GM19025 (cell line): ENCODE results near the gene PTPN7.
"Not testable (repeated sequence)": the region's sequence is repeated elsewhere in the genome, so short reads cannot be mapped to it uniquely, and the experiment has no call there.

Experiments used
- ATAC-seq: cut with Tn5 transposase; IDR thresholded peaks from one replicate; pipeline ENCODE4 v1.9.1; 2021; ENCODE audit warnings: mild to moderate bottlenecking, low read depth, moderate library complexity; ENCODE audit not compliant: unreplicated experiment

Gene PTPN7

GRCh38 chr1:202189918-202190715 is 29.7 kb upstream of the PTPN7 start:
- no peak for ATAC-seq

DNA sequence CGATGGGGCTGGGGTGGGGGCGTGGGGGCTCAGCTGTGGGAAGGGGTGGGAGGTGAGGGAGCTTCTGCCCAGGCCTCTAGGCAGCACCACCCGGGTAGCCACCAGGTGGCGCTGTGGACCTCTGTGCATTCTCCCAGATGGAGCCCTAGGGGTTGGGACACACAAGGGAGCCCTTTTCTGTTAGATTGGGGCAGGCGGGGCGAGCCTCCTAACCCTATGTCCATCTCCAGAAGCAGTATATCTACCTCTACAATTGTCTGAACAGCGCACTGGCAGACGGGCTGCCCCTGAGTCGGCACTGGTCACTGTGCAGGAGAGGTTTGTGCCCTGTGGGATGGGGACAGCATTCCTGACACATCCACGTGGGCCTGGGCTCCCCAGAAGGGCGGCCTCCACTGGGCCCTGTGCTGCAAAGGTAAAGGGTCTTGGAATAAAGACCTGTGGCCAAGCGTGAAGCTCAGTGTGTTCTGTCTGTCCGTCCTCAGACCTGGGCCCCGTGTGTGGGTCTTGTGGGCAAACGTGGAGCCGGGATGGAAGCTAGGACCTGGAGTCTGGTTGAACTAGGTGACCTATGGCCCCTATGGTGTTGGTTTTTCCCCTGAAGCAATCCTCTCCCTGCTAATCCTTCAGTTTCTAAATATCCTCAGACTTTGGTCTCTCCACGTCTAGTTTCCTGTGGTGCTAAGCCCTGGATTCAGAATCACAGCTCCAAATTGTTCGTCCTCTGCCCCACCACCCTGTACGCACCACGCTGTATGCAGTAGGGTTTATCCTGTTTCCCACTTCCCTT is 28.8 kb upstream of the PTPN7 start:
- ATAC-seq, result no peak

DNA sequence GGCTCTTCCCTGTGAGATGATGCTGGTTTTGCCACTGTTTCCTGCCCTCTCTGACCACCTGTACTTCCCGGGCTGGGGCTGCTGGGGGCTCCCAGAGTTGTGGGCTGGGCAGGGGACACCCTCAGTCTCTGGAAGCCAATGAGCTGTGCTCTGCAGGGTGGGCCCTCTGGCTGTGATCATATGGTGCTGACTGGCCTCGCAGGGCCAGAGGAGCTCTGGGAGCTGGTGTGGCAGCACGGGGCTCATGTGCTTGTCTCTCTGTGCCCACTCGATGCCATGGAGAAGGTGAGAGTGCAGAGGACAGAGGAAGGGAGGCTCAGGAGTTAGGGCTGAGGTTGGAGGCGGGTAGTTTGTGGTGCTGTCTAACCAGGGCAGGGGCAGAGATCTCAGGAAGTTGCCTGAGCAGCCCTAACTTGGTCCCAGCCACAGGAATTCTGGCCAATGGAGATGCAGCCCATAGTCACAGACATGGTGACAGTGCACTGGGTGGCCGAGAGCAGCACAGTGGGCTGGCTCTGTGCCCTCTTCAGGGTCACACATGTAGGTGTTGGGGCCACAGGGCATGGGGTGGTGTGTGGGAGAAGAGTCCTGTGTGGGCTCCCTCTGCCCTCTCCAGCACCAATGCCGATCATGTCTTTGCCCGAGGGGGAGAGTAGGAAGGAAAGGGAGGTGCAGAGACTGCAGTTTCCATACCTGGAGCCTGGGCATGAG is 27.4 kb upstream of the PTPN7 start:
- no peak for ATAC-seq

- no peak for ATAC-seq
Measured at GRCh38 chr1:202187041-202187671, 26.8 kb upstream of the PTPN7 start.

- no peak for ATAC-seq
Measured at GRCh38 chr1:202186327-202186726, 25.9 kb upstream of the PTPN7 start.

DNA sequence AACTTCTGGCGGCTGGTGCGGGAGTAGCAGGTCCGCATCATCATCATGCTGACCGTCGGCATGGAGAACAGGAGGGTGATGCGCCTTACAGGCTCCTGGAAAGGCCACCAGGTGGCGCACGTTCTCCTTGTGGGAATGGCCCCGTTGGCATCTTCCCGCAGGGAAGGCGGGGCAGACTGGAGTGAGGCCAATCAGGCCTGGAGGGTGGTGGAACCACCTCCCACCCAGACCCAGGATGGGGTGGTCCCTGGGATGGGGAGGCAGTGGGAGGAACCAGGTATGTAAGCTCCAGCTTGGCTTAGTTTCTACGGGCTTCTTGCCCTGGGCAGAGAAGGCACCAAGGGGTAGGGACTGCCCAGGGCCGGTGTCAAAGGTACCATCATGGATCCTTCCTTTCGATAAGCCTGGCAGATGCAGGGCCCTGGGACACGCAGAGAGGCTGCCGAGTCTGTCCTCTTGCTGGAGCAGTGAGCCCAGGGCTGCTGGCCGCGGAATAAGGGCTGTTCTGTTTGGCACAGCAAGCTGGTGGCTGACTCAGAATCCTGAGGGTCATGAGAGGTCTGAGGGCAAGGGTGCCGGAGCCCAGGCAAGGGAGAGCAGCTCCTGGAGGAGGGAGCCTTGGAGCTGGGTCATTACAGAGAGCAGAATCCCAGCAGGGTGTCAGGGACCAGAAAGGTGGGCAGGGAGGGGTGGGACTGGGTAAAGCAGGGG is 24.5 kb upstream of the PTPN7 start:
- ATAC-seq, result no peak

DNA sequence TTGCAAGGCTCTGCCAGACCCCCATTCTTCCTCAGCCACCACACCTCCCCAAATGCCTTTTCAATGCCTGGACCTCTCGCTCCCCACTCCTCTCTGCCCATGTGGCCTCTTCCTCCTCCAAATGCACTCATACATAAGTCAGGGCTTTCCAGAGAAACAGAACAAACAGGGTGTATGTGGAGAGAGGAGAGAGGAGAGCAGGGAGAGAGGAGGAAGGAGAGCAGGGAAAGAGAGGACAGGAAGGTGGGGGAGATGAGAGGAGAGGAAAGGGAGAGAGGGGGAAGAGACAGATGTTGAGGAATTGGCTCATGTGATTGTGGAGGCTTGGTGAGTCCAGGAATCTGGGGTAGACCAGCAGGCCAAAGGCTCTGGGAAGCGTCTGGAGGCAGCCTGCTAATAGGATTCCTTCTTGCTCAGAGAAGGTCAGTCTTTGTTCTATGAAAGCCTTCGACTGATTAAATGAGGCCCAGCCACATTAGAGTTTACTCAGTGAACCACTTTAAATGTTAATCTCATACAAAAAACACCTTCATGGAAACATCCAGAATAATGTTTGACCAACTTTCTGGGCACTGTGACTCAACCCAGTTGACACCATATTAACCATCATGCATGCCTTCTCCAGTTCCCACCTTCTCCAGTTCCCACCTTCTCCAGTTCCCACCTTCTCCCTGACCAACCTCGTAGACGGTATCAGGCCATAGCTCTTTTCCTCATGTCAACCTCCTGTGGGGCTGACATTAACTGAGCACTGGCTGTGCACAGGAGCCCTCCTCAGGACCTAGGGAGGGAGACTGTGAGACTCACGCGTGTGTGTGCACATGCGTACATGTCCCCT is 21.9 kb upstream of the PTPN7 start:
- no peak for ATAC-seq

- ATAC-seq, result no peak
Measured at GRCh38 chr1:202181586-202181985, 21.2 kb upstream of the PTPN7 start.

DNA sequence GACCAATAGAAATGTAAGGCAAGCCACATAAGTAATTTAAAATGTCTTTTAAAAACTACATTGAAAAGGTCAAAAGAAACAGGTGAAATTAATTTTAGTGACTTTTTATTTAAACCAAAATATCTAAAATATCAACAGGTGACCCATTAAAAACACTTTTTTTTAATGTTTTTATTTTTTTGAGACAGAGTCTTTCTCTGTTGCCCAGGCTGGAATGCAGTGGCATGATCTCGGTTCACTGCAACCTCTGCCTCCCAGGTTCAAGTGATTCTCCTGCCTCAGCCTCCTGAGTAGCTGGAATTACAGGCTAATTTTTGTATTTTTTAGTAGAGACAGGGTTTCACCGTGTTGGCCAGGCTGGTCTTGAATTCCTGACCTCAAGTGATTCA is 20.3 kb upstream of the PTPN7 start:
- not testable (repeated sequence) for ATAC-seq

GRCh38 chr1:202179828-202180750 is 19.7 kb upstream of the PTPN7 start:
- no peak for ATAC-seq

- no peak for ATAC-seq
Measured at GRCh38 chr1:202176949-202177927, 16.8 kb upstream of the PTPN7 start.

GRCh38 chr1:202173993-202174392 is 13.6 kb upstream of the PTPN7 start:
- no peak for ATAC-seq

GRCh38 chr1:202172015-202172355 is 11.6 kb upstream of the PTPN7 start:
- no peak for ATAC-seq

- no peak for ATAC-seq
Measured at GRCh38 chr1:202171292-202172014, 11.1 kb upstream of the PTPN7 start.

- ATAC-seq, result no peak
Measured at GRCh38 chr1:202170726-202171125, 10.3 kb upstream of the PTPN7 start.

GRCh38 chr1:202168861-202169260 is 8.5 kb upstream of the PTPN7 start:
- no peak for ATAC-seq
